Skeletal muscle satellite cell (primary cell): Measurements from ENCODE around the gene ITGA11.

Experiments
- H3K27me3 ChIP-seq: 2 replicates; pipeline ENCODE4 v1.7.0; 2013; ENCODE audit warnings: low read length; ENCODE audit not compliant: control insufficient read depth, insufficient read depth
- H3K36me3 ChIP-seq: 2 replicates; pipeline ENCODE4 v1.7.0; 2013; ENCODE audit warnings: mild to moderate bottlenecking, control low read depth, low read length; ENCODE audit not compliant: insufficient read depth
- H3K4me1 ChIP-seq: 2 replicates; pipeline ENCODE4 v1.7.0; 2013; ENCODE audit warnings: low read length; ENCODE audit not compliant: control insufficient read depth, insufficient read depth
- H3K4me2 ChIP-seq: 2 replicates; pipeline ENCODE4 v1.7.0; 2013; ENCODE audit warnings: mild to moderate bottlenecking, low read length
- H3K4me3 ChIP-seq: 2 replicates; pipeline ENCODE4 v1.7.0; 2013; ENCODE audit warnings: low read length
- H3K9ac ChIP-seq: 2 replicates; pipeline ENCODE4 v1.7.0; 2013; ENCODE audit warnings: mild to moderate bottlenecking, low read depth, low read length, moderate library complexity
- H3K9me3 ChIP-seq: replicated peaks from 2 replicates; pipeline ENCODE4 v1.7.0; 2013; ENCODE audit warnings: mild to moderate bottlenecking, control low read depth, low read length

The ITGA11 gene

DNA sequence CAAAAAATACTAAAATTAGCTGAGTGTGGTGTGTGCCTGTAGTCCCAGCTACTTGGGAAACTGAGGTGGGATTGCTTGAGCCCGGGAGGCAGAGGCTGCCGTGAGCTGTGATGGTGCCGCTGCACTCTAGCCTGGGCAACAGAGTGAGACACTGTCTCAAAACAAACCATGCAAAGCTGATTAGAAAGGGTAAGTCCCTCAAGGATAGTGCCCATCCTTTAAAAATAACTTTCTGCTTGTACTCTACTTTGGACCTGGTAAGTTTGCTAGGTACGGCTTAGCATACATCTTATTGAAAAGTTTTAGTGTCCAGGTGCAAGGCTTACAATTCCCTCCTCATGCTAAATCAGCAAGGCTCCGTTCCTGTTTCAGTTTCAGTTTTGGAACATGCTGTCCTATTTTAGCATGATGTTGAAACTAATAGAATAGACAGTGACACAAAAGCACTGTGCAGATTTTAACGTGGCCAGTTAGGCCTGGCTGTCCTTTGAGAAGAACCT lies 133.0 kb downstream of the ITGA11 start:
- H3K27me3 ChIP-seq: no peaks in the 10 kb centered on the region
- H3K4me1 ChIP-seq: peaks cover 8% of the 10 kb centered on the region
- no peak overlapping the region for H3K9ac ChIP-seq
- H3K4me3 ChIP-seq: peak overlapping the region; percentile 43
- H3K9me3 ChIP-seq: no peaks in the 10 kb centered on the region
- H3K4me2 ChIP-seq: peak overlapping the region; percentile 70
- H3K36me3 ChIP-seq: peaks cover 26% of the 10 kb centered on the region

DNA sequence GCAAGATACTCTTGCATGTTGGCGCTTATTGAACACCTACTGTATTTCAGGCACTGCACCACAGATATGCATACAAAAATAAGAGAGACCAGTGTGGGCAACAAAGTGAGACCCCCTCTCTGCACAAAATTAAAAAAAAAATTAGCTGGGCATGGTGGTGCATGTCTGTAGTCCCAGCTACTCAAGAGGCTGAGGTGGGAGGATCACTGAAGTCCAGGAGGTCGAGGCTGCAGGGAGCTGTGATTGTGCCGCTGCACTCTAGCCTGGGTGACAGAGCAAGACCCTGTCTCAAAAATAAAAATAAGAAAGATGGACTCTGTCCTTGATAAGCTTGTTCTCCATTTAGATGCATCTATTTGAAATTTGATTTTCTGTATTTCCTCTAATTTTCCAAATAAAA lies 133.6 kb downstream of the ITGA11 start:
- no peak overlapping the region for H3K4me2 ChIP-seq
- H3K36me3 ChIP-seq: peaks cover 28% of the 10 kb centered on the region
- no peak overlapping the region for H3K4me3 ChIP-seq
- H3K9me3 ChIP-seq: no peaks in the 10 kb centered on the region
- H3K9ac ChIP-seq: no peak overlapping the region
- H3K27me3 ChIP-seq: no peaks in the 10 kb centered on the region
- peaks cover 8% of the 10 kb centered on the region for H3K4me1 ChIP-seq

DNA sequence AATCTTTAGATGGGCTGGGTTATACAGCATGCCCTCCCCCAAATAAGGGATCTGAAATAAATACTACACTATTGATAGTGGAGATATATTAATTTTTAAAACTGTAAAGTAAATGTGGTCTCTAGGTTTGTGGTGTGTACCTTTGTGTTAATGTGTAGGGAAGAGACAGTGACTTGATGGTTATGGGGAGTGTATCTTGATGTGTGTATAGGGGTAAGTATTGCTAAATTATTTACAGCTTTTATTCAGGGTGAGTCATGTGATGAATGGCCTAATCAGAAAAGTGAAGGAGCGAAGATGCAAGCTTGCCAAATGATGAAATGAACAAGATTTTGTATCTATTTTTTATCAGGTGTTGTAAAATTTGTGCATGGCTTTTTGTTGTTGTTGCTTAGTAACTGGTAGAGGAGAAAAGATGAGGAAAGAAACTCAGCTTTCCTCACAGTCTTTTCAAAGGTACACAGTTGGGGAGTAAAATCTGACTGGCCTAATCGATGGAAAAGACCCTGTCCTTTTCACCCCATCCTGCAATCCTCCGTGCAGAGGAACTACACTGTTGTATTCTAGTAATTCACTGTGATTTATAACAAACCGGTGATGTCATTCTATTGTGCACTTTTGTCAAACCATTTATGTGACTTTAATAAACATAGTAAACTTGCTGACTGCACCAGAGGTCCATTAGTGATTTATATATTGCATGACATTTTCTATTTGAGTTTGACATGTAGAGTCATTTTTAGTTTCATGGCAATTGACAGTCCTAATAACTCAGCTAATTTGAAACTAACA lies 136.8 kb downstream of the ITGA11 start:
- Histone ChIP-seq H3K36me3 (peaks cover 53% of the 10 kb centered on the region), H3K4me2 (no peak overlapping the region), H3K9ac (no peak overlapping the region), H3K4me3 (no peak overlapping the region), H3K4me1 (peaks cover 8% of the 10 kb centered on the region), H3K27me3 (no peaks in the 10 kb centered on the region), H3K9me3 (no peaks in the 10 kb centered on the region)

DNA sequence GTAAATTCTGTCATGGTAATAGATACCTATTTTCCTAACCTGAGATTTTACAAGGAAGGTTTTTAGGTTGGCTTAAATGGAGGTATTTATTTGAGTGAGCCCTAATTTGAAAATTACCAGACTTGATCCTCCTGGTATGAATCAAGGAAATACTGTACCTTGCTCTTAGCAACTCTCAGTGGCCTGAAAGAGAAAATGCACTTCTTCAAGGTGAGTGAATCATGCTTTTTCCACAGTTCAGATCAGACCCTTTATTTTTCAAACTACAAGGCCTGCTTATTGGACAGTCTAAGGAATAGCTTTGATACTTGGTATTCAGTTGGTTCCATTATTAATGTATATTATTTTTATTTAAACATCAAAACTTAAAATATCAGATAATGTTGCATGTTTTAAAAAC lies 139.0 kb downstream of the ITGA11 start:
- Histone ChIP-seq H3K9me3 (no peaks in the 10 kb centered on the region), H3K9ac (no peak overlapping the region), H3K4me3 (no peak overlapping the region), H3K4me1 (no peaks in the 10 kb centered on the region), H3K4me2 (no peak overlapping the region), H3K27me3 (no peaks in the 10 kb centered on the region), H3K36me3 (peaks cover 55% of the 10 kb centered on the region)

DNA sequence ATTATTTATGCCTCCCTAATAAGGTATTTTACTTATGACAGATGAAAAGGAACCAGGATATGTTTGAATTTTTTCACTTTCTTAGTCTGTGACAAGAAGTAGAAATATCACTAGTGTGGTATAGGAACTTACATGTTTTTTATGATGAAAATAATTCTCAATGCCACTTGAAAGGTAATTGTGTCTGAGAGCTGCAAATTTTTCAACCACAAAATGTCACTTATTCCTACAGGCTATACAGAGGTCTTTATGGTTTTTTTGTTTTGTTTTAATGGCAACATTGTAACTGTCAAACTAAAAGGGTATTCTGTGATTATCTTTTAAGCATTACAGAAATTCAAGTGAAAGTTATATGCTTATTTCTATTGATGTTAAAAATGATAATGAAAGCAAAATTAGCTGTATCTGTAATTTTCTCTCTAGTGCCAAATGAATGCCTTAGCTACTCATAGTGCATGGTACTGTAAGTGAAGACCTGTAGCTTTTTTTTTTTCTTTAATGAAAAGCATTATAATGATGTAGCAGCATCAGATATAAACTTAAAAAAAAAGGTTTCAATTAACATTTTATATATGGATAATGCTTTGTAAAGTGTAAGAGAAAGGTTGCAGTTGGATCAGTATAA lies 139.7 kb downstream of the ITGA11 start:
- Histone ChIP-seq H3K27me3 (no peaks in the 10 kb centered on the region), H3K36me3 (peaks cover 51% of the 10 kb centered on the region), H3K9me3 (no peaks in the 10 kb centered on the region), H3K4me2 (no peak overlapping the region), H3K4me1 (no peaks in the 10 kb centered on the region), H3K9ac (no peak overlapping the region), H3K4me3 (no peak overlapping the region)

DNA sequence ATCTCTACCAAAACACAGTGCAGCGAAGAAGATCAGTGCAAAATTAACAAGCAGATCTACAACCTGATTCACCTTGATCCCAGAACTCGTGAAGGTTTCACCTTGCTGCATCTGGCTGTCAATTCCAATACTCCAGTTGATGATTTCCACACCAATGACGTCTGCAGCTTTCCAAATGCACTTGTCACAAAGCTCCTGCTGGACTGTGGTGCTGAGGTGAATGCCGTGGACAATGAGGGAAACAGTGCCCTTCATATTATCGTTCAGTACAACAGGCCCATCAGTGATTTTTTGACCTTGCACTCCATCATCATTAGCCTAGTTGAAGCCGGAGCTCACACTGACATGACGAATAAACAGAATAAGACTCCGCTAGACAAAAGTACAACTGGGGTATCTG lies 141.2 kb downstream of the ITGA11 start:
- Histone ChIP-seq H3K36me3 (peaks cover 51% of the 10 kb centered on the region), H3K27me3 (no peaks in the 10 kb centered on the region), H3K4me3 (no peak overlapping the region), H3K9ac (no peak overlapping the region), H3K4me1 (no peaks in the 10 kb centered on the region), H3K9me3 (no peaks in the 10 kb centered on the region), H3K4me2 (no peak overlapping the region)

DNA sequence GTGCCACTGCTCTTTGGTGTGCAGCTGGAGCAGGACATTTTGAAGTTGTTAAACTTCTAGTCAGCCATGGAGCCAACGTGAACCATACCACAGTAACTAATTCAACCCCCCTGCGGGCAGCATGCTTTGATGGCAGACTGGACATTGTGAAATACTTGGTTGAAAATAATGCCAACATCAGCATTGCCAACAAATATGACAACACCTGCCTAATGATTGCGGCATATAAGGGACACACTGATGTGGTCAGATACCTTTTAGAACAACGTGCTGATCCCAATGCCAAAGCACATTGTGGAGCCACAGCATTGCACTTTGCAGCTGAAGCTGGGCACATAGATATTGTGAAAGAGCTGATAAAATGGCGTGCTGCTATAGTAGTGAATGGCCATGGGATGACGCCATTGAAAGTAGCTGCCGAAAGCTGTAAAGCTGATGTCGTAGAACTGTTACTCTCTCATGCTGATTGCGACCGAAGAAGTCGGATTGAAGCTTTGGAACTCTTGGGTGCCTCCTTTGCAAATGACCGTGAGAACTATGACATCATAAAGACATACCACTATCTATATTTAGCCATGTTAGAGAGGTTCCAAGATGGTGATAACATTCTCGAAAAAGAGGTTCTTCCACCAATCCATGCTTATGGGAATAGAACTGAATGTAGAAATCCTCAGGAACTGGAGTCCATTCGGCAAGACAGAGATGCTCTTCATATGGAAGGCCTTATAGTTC lies 142.2 kb downstream of the ITGA11 start:
- no peaks in the 10 kb centered on the region for H3K4me1 ChIP-seq
- no peaks in the 10 kb centered on the region for H3K27me3 ChIP-seq
- no peak overlapping the region for H3K4me3 ChIP-seq
- H3K9ac ChIP-seq: no peak overlapping the region
- peaks cover 50% of the 10 kb centered on the region for H3K36me3 ChIP-seq
- no peak overlapping the region for H3K4me2 ChIP-seq
- no peaks in the 10 kb centered on the region for H3K9me3 ChIP-seq

DNA sequence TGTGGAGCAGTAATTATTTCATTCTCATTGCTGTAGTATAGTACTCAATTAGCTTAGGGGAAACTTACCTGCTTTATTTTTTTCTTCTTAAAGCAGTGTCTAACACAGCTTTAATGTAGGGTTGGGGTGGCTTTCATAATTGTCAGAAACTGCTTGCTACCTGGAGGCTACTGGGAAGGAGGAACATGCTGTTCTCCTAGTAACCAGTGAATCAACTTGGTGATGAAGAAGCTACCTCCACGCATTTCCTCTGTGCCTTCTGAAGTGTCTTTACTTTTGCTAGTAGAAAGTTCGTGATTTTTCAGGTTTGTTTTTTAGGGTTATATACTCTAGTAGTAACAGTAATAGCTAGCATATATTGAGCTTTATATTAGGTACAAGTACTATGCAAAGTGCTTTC lies 142.9 kb downstream of the ITGA11 start:
- no peaks in the 10 kb centered on the region for H3K4me1 ChIP-seq
- H3K36me3 ChIP-seq: peaks cover 50% of the 10 kb centered on the region

DNA sequence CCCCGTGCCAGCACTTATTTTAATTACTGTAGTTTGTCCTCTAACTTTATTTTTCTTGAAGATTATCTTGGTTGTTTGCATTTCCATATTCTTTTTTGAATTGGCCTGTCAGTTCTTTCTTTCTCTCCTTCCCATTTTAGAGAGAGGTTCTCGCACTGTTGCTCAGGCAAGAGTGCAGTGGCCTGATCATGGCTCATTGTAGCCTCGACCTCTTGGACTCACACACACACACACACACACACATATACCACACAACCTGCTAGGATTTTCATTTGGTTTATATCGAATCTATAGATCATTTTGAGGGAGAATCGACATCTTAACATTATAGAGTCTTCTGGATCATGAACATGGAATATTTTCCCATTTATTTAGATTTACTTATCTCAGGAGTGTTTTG lies 145.7 kb downstream of the ITGA11 start:
- H3K27me3 ChIP-seq: no peaks in the 10 kb centered on the region
- peaks cover 12% of the 10 kb centered on the region for H3K4me1 ChIP-seq
- no peaks in the 10 kb centered on the region for H3K9me3 ChIP-seq
- H3K4me3 ChIP-seq: no peak overlapping the region
- H3K36me3 ChIP-seq: peaks cover 33% of the 10 kb centered on the region
- no peak overlapping the region for H3K9ac ChIP-seq
- H3K4me2 ChIP-seq: no peak overlapping the region

More for the DNA sequence above, 142.9 kb downstream of the ITGA11 start:
- Histone ChIP-seq H3K9ac (no peak overlapping the region), H3K9me3 (no peaks in the 10 kb centered on the region), H3K4me2 (no peak overlapping the region), H3K4me3 (no peak overlapping the region), H3K27me3 (no peaks in the 10 kb centered on the region)

DNA sequence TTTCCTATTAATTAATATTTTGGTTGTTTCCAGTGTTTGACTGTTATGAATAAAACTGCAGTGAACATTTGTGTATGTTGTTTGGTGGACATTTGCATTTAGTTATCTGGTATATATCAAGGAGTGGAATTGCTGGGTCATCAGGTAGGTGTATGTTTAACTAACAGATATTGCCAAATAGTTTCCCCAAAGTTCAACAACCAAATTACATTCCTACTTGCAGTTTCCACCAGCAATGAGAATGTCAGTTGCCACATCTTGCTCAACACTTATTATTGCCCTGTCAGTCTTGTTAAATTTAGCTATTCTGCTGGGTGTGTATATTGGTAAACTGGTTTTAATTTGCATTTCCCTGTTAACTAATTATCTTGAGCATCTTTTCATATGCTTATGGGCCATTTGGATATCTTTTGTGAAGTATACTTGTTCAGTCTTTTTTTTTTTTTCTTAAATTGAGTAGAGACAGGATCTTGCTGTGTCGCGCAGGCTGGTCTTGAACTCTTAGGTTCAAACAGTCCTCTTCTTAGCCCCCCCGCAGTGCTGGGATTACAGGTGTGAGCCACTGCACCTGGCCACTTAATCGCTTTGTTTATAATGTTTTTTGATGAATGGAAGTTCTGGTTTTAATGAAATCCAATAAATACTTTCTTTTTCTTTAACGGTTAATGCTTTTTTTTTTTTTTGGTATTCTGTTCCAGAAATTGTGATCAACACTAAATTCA lies 146.5 kb downstream of the ITGA11 start:
- Histone ChIP-seq H3K36me3 (peaks cover 25% of the 10 kb centered on the region), H3K4me3 (no peak overlapping the region), H3K27me3 (no peaks in the 10 kb centered on the region), H3K4me1 (peaks cover 20% of the 10 kb centered on the region), H3K9me3 (no peaks in the 10 kb centered on the region), H3K4me2 (no peak overlapping the region), H3K9ac (no peak overlapping the region)

DNA sequence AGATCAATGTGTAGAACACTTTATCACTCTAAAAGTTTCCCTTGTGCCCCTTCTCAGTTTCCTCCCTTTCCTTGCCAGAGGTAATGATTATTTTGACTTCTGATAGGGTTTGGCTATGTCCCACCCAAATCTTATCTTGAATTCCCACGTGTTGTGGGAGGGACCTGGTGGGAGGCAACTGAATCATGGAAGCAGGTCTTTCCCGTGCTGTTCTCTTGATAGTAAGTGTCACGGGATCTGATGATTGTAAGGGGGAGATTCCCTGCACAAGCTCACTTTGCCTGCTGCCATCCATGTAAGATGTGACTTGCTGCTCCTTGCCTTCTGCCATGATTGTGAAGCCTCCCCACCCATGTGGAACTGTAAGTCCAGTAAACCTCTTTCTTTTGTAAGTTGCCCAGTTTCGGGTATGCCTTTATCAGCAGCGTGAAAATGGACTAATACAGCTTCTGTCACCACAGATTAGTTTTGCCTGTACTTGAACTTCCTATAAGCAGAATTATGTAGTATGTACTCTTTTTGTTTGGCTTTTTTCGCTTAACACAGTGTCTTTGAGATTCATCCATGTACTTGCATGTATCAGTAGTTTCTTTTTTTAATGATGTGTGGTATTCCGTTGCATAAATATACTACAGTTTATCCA lies 147.2 kb downstream of the ITGA11 start:
- peaks cover 23% of the 10 kb centered on the region for H3K36me3 ChIP-seq
- no peak overlapping the region for H3K9ac ChIP-seq
- no peak overlapping the region for H3K4me2 ChIP-seq
- H3K4me1 ChIP-seq: peaks cover 27% of the 10 kb centered on the region
- H3K9me3 ChIP-seq: no peaks in the 10 kb centered on the region
- H3K4me3 ChIP-seq: no peak overlapping the region
- no peaks in the 10 kb centered on the region for H3K27me3 ChIP-seq
